HG03060 (cell line): ENCODE data around the gene ATG9A.

Experiments
- ATAC-seq: cut with Tn5 transposase; IDR thresholded peaks from one replicate; pipeline ENCODE4 v1.9.1; 2021; ENCODE audit warnings: low read depth, moderate number of reproducible peaks; ENCODE audit not compliant: unreplicated experiment

The ATG9A gene

DNA sequence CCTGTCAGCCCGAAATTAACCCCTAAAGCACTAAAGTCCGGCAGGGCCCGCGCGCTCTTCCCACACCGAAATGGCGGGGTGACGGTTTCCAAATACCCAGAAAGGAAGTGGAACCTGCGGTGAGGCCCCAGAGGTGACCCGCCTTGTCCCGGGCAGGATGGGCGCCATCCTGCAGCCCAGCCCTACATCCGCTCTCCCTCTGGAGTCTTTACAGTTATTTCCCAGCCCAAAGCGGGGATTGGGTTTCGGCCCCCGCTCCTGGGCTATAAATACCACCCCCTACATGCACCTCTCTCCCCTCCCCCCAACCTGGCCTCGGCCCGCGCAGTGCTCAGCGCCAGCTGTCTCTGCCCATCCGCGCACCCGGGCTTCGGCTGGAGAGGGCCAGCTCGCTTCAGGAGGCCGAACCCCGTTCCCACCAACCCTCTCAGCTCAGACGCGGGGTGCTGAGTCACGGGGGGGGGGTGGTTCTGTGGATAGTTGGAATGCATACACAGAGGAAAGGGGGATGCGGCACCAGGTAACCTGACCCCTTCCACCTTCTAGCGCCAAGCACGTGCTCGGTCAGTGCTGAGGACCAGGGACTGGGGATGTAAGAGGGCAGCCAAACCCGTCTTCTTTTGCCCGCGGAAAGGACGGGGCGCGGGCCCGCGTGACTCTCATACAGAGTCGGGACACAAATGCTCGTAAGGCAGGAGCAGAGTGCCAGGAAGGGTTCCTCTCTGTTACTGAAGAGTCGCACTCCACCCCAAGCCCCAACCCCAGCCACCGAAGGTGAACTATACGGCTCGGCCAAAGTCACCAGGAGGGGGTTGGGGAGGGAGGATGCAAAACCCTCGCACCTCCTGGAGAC, 23.7 kb upstream of the ATG9A start, which contains the start of gene TUBA4B:
TSS of gene TUBA4B (plus strand) at position 344 of the 853 bp plus-strand sequence. CDS start at position 509, 165 bp downstream.
- ATAC-seq: no peak

- ATAC-seq: no peak
Measured at GRCh38 chr2:219252570-219252899, 23.1 kb upstream of the ATG9A start.

GRCh38 chr2:219252084-219252483, 22.6 kb upstream of the ATG9A start:
- ATAC-seq: no peak

GRCh38 chr2:219251656-219252055, 22.2 kb upstream of the ATG9A start:
- ATAC-seq: no peak

DNA sequence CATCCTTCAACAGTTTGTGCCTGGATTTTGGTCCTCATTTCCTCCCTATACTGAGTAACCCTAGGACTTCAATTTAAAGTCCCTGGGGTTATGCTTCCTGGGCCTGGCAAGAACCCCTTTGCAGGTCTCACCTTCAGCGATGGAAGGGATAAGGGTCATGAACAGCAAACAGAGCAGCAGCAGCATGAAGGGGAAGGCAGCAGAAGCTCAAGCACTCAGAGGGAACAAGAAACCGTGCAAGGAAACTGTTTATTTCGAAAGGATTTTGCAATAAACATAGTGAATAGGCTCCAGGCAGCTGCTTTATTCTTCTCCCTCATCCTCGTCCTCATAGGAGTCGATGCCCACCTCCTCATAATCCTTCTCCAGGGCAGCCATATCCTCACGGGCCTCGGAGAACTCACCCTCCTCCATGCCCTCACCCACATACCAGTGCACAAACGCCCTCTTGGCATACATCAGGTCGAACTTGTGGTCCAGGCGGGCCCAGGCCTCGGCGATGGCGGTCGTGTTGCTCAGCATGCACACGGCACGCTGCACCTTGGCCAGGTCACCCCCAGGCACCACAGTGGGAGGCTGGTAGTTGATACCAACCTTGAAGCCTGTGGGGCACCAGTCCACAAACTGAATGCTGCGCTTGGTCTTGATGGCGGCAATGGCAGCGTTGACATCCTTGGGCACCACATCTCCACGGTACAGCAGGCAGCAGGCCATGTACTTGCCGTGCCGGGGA, 20.8 kb upstream of the ATG9A start:
- no peak for ATAC-seq

GRCh38 chr2:219249203-219249980, 20.0 kb upstream of the ATG9A start:
- ATAC-seq: peak; percentile 40

DNA sequence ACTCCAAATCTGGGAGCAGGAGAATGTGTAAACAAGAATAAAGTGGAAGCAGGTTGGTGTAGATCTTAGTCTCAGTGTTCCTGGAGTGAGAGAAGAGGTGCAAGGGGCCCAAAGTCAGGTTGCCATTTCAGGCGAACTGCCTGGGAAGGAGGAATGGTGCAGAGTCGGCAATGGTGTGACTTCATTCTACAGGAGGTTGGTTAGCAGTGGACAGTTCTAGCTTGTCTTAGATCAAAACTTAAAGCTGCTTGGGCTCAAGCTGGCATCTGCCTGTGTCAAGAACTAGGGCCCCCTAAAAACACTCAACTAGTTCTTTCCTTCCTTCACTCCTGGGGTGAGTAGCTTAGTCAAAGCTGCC, 19.4 kb upstream of the ATG9A start:
- ATAC-seq: no peak

- ATAC-seq: no peak
Measured at GRCh38 chr2:219247678-219248642, 18.5 kb upstream of the ATG9A start.

DNA sequence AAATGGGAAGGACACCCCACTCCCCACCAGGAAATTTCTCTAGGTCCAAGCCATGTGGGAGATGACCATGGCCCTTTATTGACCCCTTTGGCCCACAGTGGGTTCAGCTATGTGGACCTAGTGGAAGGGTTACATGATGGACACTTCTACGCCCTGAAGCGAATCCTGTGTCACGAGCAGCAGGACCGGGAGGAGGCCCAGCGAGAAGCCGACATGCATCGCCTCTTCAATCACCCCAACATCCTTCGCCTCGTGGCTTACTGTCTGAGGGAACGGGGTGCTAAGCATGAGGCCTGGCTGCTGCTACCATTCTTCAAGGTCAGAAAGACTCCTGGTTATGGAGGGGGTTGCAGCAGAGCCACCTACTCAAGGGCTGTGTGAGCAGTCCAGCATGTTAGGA, 17.1 kb upstream of the ATG9A start:
- no peak for ATAC-seq

- ATAC-seq: no peak
Measured at GRCh38 chr2:219245899-219246230, 16.4 kb upstream of the ATG9A start.

GRCh38 chr2:219245148-219245898, 15.9 kb upstream of the ATG9A start, which contains the start of the genes GLB1L and STK16:
Gene GLB1L, minus strand, starts transcription at chr2:219245444. Its CDS starts 1,871 bp downstream, at chr2:219243573.
Gene STK16, plus strand, starts transcription at chr2:219245479. Its CDS starts 521 bp downstream, at chr2:219246000.
- ATAC-seq: peak; percentile 52

- no peak for ATAC-seq
Measured at GRCh38 chr2:219244789-219245147, 15.3 kb upstream of the ATG9A start.

- ATAC-seq: no peak
Measured at GRCh38 chr2:219243291-219243761, 13.9 kb upstream of the ATG9A start.

- no peak for ATAC-seq
Measured at GRCh38 chr2:219234331-219234730, 4.9 kb upstream of the ATG9A start.

- no peak for ATAC-seq
Measured at GRCh38 chr2:219230059-219230540, 664 bp upstream of the ATG9A start.

GRCh38 chr2:219228911-219229304, 528 bp downstream of the ATG9A start:
- ATAC-seq: no peak

DNA sequence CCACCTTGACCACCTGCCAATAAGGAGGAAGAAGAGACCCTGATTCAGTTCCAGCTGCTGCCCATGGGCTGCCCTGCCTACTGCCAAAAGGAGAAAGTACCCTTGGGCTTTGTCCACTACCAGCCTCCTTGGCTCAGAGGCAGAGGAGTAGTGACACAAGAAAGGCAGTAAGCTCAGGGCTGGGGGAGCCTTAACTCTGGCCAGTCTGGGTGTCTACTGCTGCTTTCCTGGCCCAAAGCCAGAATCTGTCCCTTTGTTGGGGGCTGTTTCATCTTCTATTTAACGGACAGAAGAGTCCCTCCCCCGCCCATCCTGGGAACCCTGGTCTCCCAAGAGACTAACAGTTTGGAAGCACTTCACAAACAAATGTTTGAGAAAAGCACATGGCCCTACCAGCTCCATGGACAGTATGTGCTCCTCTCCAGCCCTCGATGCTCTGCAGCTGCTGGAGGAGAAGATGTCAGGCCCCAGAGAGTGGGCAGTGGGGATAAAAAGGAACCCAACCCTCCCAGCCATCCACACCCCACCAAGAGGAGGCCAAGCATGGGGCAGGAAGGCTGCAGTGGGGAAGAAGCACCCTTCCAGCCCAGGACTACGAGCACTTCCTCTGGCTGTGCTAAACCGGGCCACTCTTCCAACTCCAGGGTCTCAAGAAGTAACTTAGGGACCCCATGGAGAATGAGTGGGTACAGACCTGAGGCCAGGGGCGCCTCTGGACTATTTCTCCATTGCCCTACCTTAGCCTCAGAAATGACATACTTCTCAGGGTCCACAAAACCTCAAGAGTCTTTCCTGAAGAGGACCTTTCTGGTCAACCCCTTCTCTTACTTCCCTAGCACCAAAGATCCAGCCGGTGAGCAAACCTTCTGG, 1.2 kb downstream of the ATG9A start:
- no peak for ATAC-seq

DNA sequence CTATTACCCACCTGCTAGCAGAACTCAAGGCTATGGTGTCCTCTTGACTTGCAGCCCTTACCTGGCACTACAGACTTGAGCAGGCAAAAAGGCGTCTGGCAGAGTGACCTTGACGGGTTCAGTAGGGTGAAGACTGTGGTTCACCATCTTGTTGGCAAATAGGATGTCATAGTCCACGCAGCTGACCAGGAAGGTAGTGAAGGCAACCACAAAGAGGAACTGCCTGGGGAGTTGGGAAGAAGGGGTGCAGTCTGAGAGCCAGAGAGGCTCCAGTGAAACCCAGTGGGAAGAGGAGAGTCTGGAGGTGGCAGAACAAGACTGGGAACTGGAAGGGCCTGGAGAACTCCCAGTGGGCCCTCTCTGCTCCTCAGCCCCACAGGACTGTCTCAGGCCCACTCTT, 4.1 kb downstream of the ATG9A start:
- ATAC-seq: no peak
